Keratinocyte (primary cell): Measurements from ENCODE around the gene MLXIPL. TPM values are rescaled to one million over a fixed set of nuclear protein-coding genes. Genes with fewer than 3 reads are reported as not detected.
A peak's percentile ranks its signal among the peaks of the same experiment; 100 is the strongest.

Source experiments
- DNase-seq: peaks from one replicate; pipeline ENCODE4 v3.0.0-alpha.2; 2011; ENCODE audit warnings: low read depth, missing footprints, low spot score
- FAIRE-seq: peaks from 2 replicates; lab custom pipeline; 2011; peaks lifted over from hg19 to GRCh38; lab: Jason Lieb, UNC
- H2AFZ ChIP-seq: 2 replicates; pipeline ENCODE4 v1.6.0; 2012; ENCODE audit warnings: low read length, control low read depth, inconsistent platforms; ENCODE audit not compliant: control insufficient read depth
- H3K27ac ChIP-seq: 2 replicates; pipeline ENCODE4 v1.5.1; 2011; ENCODE audit warnings: low read length; ENCODE audit not compliant: control insufficient read depth, insufficient read depth
- H3K27me3 ChIP-seq: 3 replicates; pipeline ENCODE4 v1.6.0; 2011; ENCODE audit warnings: low read length; ENCODE audit not compliant: control insufficient read depth, insufficient read depth; ENCODE audit errors: extremely low read depth
- H3K36me3 ChIP-seq, 2 experiments: 2 replicates in 1 of 2; 3 replicates in 1 of 2; pipeline ENCODE4 v1.5.1; 2011; ENCODE audit warnings: low read length in 2 of 2, mild to moderate bottlenecking in 1 of 2; ENCODE audit not compliant: control insufficient read depth in 2 of 2, insufficient read depth in 2 of 2; ENCODE audit errors: extremely low read depth in 1 of 2
- H3K4me1 ChIP-seq: 3 replicates; pipeline ENCODE4 v1.5.1; 2011; ENCODE audit warnings: low read length; ENCODE audit not compliant: control insufficient read depth, insufficient read depth; ENCODE audit errors: extremely low read depth
- H3K4me2 ChIP-seq: 3 replicates; pipeline ENCODE4 v1.6.0; 2011; ENCODE audit warnings: low read depth, low read length; ENCODE audit not compliant: control insufficient read depth, insufficient read depth; ENCODE audit errors: extremely low read depth
- H3K4me3 ChIP-seq, 3 experiments: fragments of 200-600 bp in 1 of 3; sonication (generic) in 1 of 3; 2 replicates in 2 of 3; 3 replicates in 1 of 3; pipeline ENCODE4 v1.5.1; 2011 to 2016; ENCODE audit warnings: low read length in 3 of 3, mild to moderate bottlenecking in 3 of 3, control low read depth in 2 of 3, inconsistent platforms in 1 of 3, low read depth in 1 of 3, mixed read lengths in 1 of 3, mixed run types in 1 of 3, moderate library complexity in 1 of 3; ENCODE audit not compliant: control insufficient read depth in 2 of 3, insufficient read depth in 2 of 3; ENCODE audit errors: extremely low read depth in 1 of 3
- H3K79me2 ChIP-seq: 2 replicates; pipeline ENCODE4 v1.6.0; 2012; ENCODE audit warnings: low read length; ENCODE audit not compliant: control insufficient read depth, insufficient read depth
- H3K9ac ChIP-seq: 3 replicates; pipeline ENCODE4 v1.6.0; 2011; ENCODE audit warnings: low read length; ENCODE audit not compliant: control insufficient read depth, insufficient read depth; ENCODE audit errors: extremely low read depth
- H3K9me1 ChIP-seq: 3 replicates; pipeline ENCODE4 v1.6.0; 2011; ENCODE audit warnings: low read length; ENCODE audit not compliant: control insufficient read depth, insufficient read depth; ENCODE audit errors: extremely low read depth
- H3K9me3 ChIP-seq: 2 replicates; pipeline ENCODE4 v1.5.1; 2012; ENCODE audit warnings: low read depth, low read length; ENCODE audit not compliant: control insufficient read depth
- H4K20me1 ChIP-seq: 3 replicates; pipeline ENCODE4 v1.6.0; 2011; ENCODE audit warnings: low read length; ENCODE audit not compliant: control insufficient read depth, insufficient read depth; ENCODE audit errors: extremely low read depth
- CTCF ChIP-seq, 3 experiments: IDR thresholded peaks in 1 of 3; conservative IDR thresholded peaks in 1 of 3; optimal IDR thresholded peaks in 1 of 3; 2 replicates in 2 of 3; 3 replicates in 1 of 3; pipeline versions ENCODE3 to v1.5.1; 2011; ENCODE audit warnings: low read length in 3 of 3, mild to moderate bottlenecking in 3 of 3, moderate library complexity in 2 of 3, control low read depth in 1 of 3, inconsistent platforms in 1 of 3; ENCODE audit not compliant: insufficient read depth in 2 of 3; ENCODE audit errors: extremely low read depth in 1 of 3
- EZH2 ChIP-seq: IDR thresholded peaks from one replicate; pipeline ENCODE4 v1.6.1; 2012; ENCODE audit warnings: inconsistent platforms, mild to moderate bottlenecking, low read length, moderate library complexity
- dilution Hi-C: fragments of 300-500 bp; cut with MboI; formaldehyde crosslinking; loops from one replicate; pipeline ENCODE4 v1.7.0; 2020; ENCODE audit warnings: low sequenced_read_pairs; ENCODE audit not compliant: extremely low pct_ligation_motif_present
- polyA plus RNA-seq, 5 experiments: library from polyadenylated mRNA; depleted of rRNA in 3 of 5; stranded (reverse) in 3 of 5; stranded (forward) in 1 of 5; unstranded in 1 of 5; fragments of >200 nt; gene quantifications; 1 replicate in 1 of 5; 2 replicates in 3 of 5; 3 replicates in 1 of 5; pipeline versions ENCODE4 v1.2.1 to v1.2.3, GENCODE V29; 2011 to 2012; ENCODE audit warnings: missing spikeins in 2 of 5, low read depth in 1 of 5, low replicate concordance in 1 of 5

Gene MLXIPL
- polyA plus RNA-seq, 1 donor (not counting 4 experiments of a cell fraction or from before 2014, with no cell fraction given): 0.05 TPM

GRCh38 chr7:73622909-73623797 is 1.2 kb downstream of the MLXIPL start:
- Histone ChIP-seq H4K20me1 (no peaks in the 10 kb centered on the region), H3K27me3 (peaks cover 35% of the 10 kb centered on the region), H3K9me1 (no peaks in the 10 kb centered on the region), H3K9ac (no peak overlapping the region), H3K4me3 (peak overlapping the region in 2 of 3 experiments; percentile 38 to 50), H3K9me3 (no peaks in the 10 kb centered on the region), H3K4me1 (peaks cover 8% of the 10 kb centered on the region), H2AFZ (no peak overlapping the region), H3K4me2 (peak overlapping the region; percentile 32), H3K27ac (no peak overlapping the region), H3K36me3 (no peaks in the 10 kb centered on the region), H3K79me2 (no peaks in the 10 kb centered on the region)
- dilution Hi-C loops: no loop called here
- TF ChIP-seq CTCF (optimal IDR thresholded peaks at IDR 0.05 in 1 of 3, IDR thresholded peaks at IDR 0.05 in 1 of 3, conservative IDR thresholded peaks at IDR 0.05 in 1 of 3; ENCODE audit: extremely low read depth in 1 of 3, insufficient read depth in 2 of 3, low read length in 3 of 3) (no peak), EZH2 (peak; percentile 72)
- no peak for FAIRE-seq
- DNase-seq: no peak

GRCh38 chr7:73622527-73622908 is 1.8 kb downstream of the MLXIPL start:
- H3K27ac ChIP-seq: no peak overlapping the region
- no peaks in the 10 kb centered on the region for H3K79me2 ChIP-seq
- H2AFZ ChIP-seq: no peak overlapping the region
- DNase-seq (no peak), FAIRE-seq (no peak)
- no peak overlapping the region for H3K9ac ChIP-seq
- H3K4me2 ChIP-seq: no peak overlapping the region
- peaks cover 8% of the 10 kb centered on the region for H3K4me1 ChIP-seq
- no peaks in the 10 kb centered on the region for H4K20me1 ChIP-seq
- H3K27me3 ChIP-seq: peaks cover 28% of the 10 kb centered on the region
- dilution Hi-C loops: no loop called here
- TF ChIP-seq EZH2: no peak
- TF ChIP-seq CTCF (optimal IDR thresholded peaks at IDR 0.05 in 1 of 3, IDR thresholded peaks at IDR 0.05 in 1 of 3, conservative IDR thresholded peaks at IDR 0.05 in 1 of 3; ENCODE audit: extremely low read depth in 1 of 3, insufficient read depth in 2 of 3, low read length in 3 of 3): no peak
- H3K4me3 ChIP-seq: no peak overlapping the region
- no peaks in the 10 kb centered on the region for H3K9me1 ChIP-seq
- H3K36me3 ChIP-seq: no peaks in the 10 kb centered on the region
- no peaks in the 10 kb centered on the region for H3K9me3 ChIP-seq
